ENCODE measurements around the gene NT5C. TPM values are rescaled to one million over a fixed set of nuclear protein-coding genes. Genes with fewer than 3 reads are reported as not detected.
"Not testable (repeated sequence)": the region's sequence is repeated elsewhere in the genome, so short reads cannot be mapped to it uniquely, and the experiment has no call there.

Gene NT5C
- polyA plus RNA-seq, 1 donor, result 40.0 TPM

- no peak for DNase-seq
These were observed 16.5 kb upstream of the NT5C start for GRCh38 chr17:75147878-75148546.

- DNase-seq, result no peak
These were observed 15.1 kb upstream of the NT5C start for GRCh38 chr17:75146592-75146991.

GRCh38 chr17:75144816-75145512 lies 13.4 kb upstream of the NT5C start:
- no peak for DNase-seq

GRCh38 chr17:75142236-75142971 lies 10.9 kb upstream of the NT5C start:
- DNase-seq, result no peak

- DNase-seq, result no peak
These were observed 7.0 kb upstream of the NT5C start for GRCh38 chr17:75138519-75138918.

- not testable (repeated sequence) for DNase-seq
These were observed 6.2 kb upstream of the NT5C start for GRCh38 chr17:75137762-75138161.

GRCh38 chr17:75135946-75136345 lies 4.4 kb upstream of the NT5C start:
- no peak for DNase-seq

- no peak for DNase-seq
These were observed 3.9 kb upstream of the NT5C start for GRCh38 chr17:75135452-75135851.

- not testable (repeated sequence) for DNase-seq
These were observed 2.2 kb upstream of the NT5C start for GRCh38 chr17:75133607-75134347.

- no peak for DNase-seq
These were observed 1.5 kb upstream of the NT5C start for GRCh38 chr17:75133001-75133400.

- not testable (repeated sequence) for DNase-seq
These were observed 767 bp upstream of the NT5C start for GRCh38 chr17:75132018-75133000.

- DNase-seq, result peak; percentile 63
These were observed 787 bp downstream of the NT5C start for GRCh38 chr17:75130632-75131277.

GRCh38 chr17:75130059-75130631 lies 1.4 kb downstream of the NT5C start:
- no peak for DNase-seq

GRCh38 chr17:75129576-75129975 lies 2.0 kb downstream of the NT5C start:
- DNase-seq, result no peak

GRCh38 chr17:75128694-75129505 lies 2.6 kb downstream of the NT5C start:
- no peak for DNase-seq

- DNase-seq, result not testable (repeated sequence)
These were observed 3.6 kb downstream of the NT5C start for GRCh38 chr17:75127936-75128335.

GRCh38 chr17:75126954-75127353 lies 4.6 kb downstream of the NT5C start:
- DNase-seq, result no peak

GRCh38 chr17:75125984-75126383 lies 5.6 kb downstream of the NT5C start:
- no peak for DNase-seq

GRCh38 chr17:75124819-75125162 lies 6.8 kb downstream of the NT5C start:
- DNase-seq, result no peak
